ENCODE results near the gene NKD1. TPM values are rescaled to one million over a fixed set of nuclear protein-coding genes. Genes with fewer than 3 reads are reported as not detected.
"Not testable (repeated sequence)": the region's sequence is repeated elsewhere in the genome, so short reads cannot be mapped to it uniquely, and the experiment has no call there.

Gene NKD1
- polyA plus RNA-seq, 1 donor = 11.8 TPM

DNA sequence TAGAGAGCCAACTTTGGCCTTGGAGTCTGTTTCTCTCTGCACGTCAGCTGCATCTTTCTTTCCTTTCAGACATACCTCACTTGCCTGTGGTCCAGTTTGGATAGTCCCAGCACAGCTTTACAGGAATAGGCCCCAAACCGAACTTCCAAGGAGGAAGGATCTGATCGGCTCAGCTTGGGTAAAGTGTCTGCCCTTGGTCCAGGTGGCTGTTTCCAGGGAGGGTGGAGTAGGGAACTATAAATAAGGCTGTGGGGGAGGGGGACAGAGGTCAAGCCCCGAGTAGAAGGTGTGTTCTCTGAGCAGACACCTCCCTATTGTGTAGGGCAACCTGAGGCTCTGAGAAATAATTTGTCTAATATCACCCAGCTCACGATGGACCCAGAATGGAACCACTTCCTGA lies 29.2 kb upstream of the NKD1 start:
- no peak for DNase-seq

DNA sequence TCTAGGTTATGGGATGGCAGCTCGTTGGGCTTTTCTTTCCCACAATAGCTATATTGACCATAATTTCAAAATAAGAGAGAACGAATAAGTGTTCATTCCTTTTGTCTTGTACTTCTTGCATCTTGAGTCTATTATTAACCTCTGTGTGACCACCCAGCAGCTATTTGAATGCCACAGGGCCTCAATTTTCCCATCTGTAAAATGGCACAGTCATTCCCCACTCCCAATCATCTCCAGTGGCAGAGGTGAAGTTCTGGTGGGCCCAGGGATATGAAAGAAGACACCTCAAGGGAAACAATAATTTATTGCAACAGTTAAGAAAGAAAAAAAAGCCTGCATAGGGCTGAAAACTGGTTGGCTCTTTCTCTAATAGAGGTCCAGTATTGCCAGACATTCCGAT lies 28.6 kb upstream of the NKD1 start:
- no peak for DNase-seq

DNA sequence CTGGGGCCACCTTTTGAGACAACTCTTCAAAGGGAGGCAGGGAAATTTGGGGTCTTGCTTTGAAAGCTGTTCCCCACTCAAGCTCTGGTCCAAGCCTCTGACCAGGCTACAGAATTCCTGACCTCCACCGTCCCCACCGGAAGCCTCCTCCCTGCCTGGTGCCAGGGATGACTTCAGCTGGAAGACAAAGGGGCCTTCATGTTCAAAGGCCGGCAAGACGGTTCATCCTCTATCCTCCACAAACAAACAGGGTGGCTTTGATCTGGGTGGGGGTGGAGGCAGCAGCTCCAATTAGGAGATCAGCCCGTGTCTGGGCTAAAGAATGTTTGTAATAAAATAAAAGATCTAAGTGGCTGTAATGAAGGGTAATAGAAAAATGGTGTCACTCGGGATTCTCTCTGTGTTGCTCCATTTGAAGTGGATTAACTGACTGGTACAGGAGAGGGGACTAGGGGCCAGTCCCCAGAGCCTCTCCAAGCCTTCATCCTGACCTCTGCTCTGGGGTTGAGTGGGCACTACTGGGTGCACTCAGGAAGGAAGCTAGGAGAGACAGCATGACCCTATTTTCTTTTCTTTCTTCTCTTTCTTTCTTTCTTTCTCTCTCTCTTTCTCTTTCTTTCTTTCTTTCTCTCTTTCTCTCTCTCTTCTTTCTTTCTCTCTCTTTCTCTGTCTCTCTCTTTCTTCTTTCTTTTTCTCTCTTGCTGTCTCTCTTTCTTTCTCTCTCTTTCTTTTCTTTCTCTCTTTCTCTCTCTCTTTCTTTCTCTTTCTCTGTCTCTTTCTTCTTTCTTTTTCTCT lies 27.5 kb upstream of the NKD1 start:
- DNase-seq = no peak

DNA sequence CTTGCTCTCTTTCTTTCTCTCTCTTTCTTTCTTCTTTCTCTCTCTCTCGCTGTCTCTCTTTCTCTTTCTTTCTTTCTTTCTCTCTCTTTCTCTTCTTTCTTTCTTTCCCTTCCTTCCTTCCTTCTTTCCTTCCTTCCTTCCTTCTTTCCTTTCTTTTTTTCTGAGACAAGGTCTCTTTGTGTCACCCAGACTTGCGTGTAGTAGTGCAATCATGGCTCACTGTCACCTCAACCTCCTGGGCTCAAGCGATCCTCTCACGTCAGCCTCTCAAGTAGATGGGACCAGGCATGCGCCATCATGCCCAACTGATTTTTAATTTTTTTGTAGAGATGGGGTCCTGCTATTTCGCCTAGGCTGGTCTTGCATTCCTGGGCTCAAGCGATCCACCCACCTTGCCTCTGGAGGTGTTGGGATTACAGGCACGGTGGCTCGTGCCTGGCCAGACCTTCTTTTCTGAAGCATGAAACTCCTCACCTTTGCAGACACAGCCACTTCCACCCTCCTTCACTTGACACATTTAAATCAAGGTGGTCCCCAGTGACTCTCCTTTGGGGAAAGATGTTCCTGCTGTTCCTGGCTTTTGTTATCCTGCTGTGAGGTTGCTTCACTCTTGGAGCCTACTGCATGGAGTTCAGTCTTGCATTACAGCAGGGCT lies 26.8 kb upstream of the NKD1 start:
- no peak for DNase-seq

DNA sequence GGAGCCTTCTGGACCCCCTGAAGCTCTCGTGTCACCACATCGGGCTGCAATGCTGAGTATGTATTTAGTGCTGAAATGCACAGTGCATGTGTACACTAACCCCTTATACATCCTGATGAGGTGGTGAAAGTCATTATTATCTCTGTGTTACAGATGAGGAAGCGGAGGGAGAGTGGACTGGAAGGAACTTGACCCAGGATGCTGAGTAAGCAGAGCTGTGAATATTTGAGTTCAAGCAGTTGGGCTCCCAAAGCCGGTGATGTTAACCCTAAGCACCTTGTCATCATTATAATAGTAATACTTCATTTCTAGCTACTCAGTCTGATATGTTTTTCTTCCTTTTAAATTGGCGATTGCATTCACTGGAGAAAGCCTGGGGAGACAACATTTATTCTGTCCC lies 25.9 kb upstream of the NKD1 start:
- no peak for DNase-seq

DNA sequence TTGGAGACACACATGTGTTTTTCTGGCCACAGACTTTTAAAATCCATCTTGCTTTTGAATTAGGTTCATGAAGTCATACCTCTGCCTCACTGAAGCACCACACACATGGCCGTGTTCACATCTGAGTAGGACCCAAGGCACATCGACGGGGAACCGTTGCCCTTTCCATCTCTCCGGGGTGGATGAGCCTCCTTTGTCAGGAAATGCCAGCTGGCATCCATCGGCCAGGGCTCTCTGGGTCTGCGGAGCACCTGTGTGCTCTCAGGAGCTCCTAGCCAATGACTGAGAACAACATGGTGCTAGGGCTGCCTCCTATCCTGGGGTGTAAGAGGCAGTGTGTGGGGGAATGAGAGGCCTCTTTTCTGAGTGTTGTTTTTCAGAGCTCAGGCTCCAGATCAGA lies 24.5 kb upstream of the NKD1 start:
- DNase-seq = no peak

DNA sequence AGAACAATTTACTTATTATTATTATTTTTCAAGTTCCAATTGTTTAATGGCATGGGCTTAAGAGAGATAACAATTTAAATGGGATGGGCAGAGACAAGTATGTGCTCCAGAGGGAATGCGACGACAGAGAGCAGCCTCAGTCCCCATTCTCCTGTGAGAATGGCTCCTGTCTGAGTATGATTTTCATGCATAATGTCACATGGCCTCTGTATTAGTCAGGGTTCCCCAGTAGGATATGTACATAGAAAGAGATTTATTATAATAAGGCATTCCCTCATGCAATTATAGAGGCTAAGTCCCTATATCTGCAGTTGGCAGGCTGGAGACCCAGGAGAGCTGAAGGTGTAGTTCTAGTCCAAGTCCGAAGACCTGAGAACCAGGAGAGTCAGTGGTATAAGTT lies 22.9 kb upstream of the NKD1 start:
- DNase-seq = no peak

DNA sequence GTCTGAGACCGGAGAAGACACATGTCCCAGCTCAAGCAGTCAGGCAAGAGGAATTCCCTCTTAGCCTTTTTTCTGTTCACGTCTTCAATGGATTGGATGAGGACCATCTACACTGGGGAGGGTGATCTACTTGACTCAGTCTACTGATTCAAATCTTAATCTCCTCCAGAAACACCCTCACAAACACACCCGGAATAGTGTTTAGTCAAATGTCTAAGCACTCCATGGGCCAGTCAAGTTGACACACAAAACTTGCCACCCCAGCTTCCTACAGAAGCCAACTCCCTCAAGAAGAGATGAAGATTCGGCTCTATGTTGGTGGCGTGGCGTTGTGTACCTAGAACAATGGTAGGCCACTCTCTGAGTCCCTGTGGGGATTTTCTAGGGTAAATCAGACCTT lies 22.5 kb upstream of the NKD1 start:
- no peak for DNase-seq

DNA sequence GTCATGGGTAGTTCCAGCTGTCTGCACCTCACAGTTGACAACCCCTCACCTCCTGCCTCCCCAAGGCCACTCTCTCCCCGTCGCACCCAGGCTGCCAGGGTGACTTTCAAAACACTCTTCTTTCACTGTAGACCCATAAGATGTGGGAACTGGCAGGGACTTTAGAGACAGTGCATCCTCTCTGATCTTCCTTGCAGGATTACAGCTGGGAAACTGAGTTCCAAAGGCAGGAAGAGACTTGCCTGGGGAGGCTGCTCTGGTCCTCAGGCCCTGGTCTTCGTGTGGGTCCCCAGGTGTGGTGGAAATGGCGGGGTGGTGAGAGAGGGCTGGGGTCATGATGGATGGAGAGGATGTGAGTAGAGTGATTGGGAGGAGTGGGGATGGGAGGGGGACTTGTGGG lies 21.9 kb upstream of the NKD1 start:
- DNase-seq = no peak

DNA sequence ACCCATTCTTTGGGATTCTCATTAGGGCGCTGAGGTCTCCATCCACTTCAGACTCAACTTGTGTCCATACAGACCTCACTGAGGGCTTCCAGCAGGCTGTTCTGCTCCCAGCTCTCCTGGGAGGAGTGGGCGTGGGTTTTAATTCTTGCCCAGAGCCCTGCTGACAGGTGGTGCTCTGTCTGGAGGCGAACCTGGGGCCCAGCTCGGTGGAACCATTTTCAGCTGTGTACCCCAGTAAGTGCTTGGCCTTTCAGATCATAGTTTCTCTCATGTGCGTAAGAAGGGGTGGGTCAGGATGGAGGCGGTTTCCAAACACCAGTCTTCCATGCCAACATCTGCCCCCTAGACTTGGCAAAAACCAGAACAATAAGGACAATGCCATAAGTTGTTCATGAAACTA lies 21.4 kb upstream of the NKD1 start:
- no peak for DNase-seq

DNA sequence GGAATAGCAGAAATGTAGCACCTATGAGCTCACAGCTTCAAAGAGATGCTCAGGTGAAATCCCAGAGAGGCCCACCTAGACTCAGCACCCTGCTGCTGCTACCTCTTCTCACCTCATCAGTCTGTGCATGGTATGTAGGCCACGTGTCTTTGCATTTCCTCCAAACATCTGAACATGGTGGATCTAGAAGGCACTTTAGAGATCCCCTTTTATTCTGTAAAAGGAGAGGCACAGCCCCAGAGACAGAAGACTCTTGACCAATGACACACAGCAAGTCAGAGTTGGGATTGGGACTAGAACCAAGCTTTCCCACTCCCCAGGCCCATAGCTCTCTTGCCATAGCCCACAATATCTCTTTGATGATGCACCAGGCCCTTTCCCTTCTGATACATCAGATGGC lies 19.4 kb upstream of the NKD1 start:
- DNase-seq = no peak

DNA sequence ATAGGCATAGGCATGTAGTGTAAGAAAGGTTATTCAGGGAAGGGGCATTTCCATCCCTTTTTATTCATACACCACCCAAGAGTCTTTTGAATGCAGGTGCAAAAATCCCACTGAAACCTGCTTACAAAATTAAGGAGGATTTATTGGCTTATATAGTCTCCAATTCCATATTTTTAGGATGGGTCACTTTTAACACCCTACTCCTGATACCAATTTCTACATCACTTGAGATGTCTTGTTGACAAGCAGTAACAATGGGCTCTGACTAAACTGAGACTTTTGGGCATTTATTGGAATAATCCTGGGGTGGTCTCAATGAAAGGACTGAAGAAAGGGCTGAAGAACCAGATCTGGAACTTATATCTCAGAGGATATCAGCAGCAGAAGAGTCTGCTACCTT lies 18.9 kb upstream of the NKD1 start:
- no peak for DNase-seq

DNA sequence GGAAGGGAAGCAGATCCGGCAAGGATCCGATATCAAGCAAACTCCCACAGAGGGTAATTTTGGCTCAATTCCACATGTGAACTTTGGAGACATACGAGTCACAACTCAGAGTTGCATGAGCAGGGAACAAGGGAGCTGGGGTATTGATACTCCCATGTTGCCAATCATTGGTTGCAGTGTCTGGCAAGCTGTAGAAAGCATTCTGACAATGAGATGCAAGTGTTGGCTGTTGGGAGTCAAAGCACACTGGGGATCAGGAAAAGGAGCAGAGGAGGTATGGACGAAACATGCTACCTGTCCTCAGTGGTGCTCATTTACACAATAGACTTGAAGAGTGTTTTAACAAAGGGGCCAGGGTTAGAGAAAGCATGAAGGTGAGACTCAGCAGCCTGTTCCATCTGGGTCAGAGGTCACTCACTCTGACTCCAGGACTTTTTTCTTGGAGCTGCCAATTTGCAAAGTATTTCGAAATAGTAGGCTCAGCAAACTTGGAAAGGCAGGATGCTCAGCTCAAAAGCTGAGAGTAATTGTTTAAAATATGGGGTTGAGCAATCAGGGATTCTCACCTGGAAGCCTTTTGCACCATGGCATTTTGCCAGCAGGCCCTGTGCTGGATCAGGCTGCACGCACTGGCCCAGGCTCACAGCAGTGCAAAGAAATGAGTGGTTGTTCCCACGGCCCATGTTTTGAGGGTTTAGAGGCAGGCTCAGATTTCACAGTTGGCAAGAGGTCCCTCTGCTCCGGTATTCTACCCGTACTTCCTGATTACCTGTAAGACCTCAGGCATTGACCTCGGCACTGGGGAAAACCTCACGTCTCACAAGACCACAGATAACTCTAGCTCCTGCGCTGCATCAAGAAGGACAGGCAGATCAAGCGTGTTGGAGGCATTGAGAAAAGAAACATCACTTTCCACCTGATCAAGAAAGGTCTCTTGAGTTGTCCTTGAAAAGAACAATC lies 17.6 kb upstream of the NKD1 start:
- DNase-seq = no peak

DNA sequence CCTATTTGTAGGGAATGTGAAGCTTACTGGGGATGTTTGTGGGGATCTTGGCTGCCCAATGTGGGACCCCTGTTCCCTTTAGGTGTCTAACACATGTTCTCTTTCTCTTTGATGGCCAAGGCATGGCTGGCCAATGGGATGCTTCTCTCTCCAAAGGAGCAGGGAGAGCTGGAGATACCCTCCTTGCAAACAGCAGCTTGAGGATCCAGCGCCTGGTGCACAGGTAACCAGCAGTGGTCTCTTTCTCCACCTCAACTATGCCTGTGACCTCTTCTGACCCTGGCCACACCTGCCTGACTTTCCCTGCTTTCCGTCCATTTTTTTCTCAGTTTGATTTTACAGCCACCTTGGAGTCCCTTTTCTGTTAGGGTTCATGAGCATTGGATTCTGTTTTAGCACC lies 16.8 kb upstream of the NKD1 start:
- no peak for DNase-seq

DNA sequence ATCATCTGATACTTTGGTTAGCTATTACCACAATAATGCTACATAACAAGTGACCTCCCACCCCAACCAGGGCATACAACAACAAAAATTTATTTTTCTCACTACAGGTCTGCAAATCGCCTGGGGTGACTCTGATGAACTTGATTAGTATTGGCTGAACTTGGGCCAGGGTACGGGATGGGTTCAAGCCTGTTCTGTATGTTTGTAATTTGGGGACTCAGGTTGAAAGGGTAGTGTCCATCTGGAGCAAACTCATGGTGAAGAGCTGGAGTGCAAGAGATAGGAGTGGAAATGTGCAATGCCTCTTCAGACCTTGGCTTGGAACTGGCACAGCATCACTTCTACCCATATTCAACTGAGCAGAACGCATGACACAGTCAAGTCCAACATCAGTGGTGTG lies 16.3 kb upstream of the NKD1 start:
- DNase-seq = no peak

DNA sequence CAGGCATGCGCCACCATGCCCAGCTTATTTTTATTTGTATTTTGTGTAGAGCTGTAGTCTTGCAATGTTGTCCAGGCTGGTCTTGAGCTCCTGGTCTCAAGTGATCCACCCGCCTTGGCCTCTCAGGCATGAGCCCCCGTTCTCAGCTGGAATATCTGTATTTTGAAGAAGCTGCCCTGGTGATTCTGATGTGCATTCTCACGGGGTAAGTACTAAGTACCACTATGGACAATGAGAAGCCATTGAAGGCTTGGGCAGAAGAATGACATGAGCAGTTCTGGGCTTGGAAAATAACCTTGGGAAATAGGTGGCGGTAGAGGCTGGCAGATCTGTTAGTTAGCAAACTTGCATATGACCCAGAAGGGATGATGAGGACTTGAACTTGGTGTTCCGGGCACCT lies 15.6 kb upstream of the NKD1 start:
- DNase-seq = no peak

DNA sequence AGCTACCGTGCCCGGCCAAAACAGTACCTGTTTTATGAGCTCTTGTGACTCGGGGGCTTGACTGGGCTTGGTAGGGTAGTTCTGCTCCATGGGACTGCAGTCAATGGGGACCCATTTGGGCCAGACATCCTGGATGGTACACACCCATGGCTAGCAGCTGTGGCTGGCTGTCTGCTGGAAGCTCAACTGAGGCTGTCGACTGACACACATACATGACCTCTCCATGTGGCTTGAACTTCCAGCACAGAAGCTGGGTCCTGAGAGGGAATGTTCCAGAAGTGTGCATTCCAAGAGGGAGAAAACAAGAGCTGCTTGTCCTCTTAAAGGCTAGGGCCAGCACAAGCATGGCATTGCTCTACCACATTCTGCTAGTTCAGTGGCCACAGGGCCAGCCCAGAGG lies 14.9 kb upstream of the NKD1 start:
- DNase-seq = no peak

DNA sequence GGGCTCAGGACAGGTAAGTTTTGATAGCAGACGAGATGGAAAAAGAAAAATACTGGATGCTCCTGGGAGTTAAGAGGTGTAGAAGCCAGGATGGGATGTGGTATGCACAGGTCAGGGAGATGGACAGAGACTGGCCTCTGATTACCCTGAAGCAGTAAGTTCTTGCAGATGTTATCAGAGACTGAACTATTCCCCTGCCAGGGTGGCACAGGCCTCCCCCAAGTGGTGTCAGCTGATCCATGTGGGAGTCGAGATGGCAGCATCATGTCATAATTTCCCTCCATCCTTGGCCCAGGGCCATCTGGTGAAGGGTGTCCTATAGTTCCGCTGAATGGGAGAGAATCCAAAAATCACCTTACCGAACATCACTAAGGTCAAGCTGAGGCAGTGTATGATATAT lies 14.1 kb upstream of the NKD1 start:
- DNase-seq = no peak

DNA sequence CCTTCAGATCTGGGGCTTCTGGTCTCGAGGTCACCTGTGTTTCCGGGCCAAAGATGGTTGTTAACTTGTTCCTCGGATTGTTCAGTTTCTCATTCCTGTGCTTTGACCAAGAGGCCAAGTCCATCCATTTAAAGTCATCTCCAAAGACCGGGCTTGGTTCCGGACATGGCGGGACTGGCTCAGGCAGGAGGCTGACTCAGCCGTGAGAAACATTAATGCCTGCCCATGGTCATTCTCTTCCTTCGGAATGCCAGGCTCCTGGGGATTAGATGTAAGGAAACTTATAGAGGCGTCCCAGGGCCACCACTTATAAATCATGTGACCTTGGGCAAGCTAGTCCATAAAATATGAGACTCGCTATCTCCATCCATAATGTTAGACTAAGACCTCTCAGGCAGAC lies 13.6 kb upstream of the NKD1 start:
- DNase-seq = no peak

DNA sequence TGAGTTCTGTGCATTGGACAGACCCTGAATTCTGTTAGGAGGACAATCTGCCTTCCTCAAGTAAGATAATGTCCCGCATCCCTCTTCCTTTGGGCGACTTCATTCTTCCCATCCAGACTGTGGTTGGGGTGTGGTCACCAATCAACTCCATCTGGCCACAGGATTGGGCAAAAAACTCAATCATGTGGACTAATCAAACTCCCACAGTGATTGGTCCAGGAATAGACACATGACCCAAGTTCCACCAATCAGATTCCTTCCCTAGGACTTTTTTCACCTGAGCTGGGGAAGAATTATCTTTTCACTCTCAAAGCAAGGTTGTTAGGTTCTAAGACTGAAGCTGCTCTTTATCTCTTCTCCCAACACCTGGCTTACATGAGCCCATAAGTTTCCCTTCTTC lies 13.2 kb upstream of the NKD1 start:
- DNase-seq = no peak

DNA sequence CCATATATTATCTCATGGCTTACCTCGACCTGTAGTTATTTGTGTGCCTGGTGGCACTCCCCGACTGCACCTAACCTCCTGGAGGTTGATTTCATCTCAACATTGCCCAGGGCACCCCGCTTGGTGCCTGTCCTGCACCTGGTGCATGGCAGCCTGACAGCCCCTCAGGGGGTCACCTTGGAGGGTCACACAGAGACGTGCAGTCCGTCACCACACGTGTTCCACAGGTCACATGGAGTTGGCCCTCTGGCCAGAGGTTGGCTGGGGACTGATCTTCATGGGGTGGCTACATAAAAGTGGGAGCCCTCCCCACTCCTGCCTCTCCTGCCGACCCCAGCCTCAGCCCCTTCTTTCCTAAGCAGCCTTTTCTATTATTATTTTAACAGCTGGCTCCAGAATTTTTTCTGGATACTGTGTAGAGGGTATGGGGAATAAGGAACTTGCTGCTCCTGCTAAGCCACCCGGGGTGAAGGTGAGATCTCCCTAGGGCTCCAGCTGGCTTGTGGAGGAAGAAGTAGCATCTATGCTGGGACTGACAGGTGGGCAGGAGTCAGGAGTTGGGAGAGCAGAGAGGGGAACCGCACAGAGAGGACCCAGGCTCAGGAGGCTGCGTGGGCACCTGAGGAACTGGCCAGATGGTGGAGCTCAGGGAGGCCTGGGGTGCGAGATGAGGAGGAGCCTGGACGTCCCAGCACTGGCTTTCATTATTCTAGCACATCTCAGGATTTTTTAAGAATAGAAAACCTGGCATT lies 12.5 kb upstream of the NKD1 start:
- no peak for DNase-seq

DNA sequence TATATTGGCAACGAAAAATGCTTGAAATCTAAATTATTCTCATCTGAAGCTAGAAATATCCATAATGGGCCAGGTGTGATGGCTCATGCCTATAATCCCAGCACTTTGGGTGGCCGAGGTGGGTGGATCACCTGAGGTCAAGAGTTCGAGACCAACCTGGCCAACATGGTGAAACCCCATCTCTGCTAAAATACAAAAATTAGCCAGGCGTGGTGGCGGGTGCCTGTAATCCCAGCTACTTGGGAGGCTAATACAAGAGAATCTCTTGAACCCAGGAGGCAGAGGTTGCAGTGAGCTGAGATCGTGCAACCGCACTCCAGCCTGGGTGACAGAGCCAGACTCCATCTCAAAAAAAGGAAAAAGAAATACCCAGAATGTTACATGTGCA lies 11.9 kb upstream of the NKD1 start:
- not testable (repeated sequence) for DNase-seq

Data from left kidney (tissue), 2 donors.